GM19351 (cell line): ENCODE measurements around the gene SPTLC3.

Experiments
- ATAC-seq: cut with Tn5 transposase; IDR thresholded peaks from one replicate; pipeline ENCODE4 v1.9.1; 2021; ENCODE audit warnings: mild to moderate bottlenecking, moderate library complexity; ENCODE audit not compliant: unreplicated experiment

SPTLC3 gene

DNA sequence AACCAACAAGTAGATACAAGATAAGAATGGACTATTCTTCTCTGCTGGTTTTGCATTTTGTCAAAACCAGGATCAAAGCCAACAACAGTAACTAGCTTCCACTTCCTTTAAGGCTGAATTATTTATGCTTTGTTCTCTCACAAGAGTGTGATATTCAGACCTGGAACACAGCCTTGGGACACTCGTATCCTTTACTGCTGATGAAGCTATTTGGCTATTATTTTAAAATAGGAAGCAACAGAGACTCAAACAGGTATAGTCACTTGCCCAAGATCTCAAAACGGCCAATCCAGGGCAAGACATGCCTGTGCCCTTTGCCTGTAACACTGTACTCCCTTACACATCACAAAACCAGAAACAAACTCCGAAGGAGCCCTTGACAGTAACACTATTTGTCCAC lies 19.9 kb downstream of the SPTLC3 start:
- no peak for ATAC-seq

DNA sequence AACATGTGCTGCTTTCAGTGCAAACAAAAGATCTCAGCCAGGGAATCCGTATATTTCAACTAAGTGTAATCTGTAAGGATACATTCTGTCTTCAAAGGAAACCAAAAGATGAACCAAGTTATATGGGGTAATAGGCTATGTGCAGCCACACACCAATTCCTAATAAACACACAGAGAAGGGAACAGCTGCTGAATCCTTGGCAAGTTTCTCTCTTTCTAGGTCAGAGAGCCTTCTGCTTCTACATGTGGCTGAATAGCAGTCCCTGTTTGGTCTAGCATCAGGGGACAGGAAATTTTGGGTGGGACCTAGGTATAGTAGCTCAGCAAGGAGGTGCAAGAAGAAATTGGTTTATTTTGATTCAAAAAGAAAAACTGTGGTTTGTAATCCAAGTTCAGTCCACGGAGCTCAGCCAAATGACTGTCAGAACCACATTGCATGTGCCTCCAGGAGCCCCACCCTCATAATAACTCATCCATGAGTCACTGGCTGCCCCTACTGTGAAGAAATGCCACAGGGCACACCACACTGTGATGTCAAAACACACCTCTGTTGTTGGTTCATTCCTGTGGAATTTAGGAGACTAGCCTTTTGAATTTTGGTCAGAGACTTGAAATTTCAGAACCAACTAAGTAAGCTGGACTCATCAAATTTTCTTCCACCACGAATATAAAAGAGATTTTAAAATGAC lies 21.1 kb downstream of the SPTLC3 start:
- ATAC-seq, result no peak

DNA sequence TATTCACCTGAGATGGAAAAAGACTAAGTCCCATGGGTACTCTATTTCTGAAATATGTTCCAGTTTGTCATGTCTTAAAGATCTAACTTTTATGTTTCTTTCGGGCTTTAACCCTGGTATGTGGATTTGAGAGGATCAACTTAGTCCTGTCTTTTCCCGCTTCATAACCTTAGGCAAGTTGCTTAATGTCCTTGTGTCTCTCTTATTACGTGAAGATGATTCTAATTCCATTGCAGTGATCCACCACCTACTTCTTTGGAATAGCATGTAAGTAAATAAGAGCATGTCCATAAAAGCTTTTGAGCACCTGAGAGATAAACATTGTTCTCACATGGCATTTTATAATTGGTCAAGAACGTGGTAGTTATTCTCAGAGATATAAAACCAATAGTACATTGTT lies 23.0 kb downstream of the SPTLC3 start:
- no peak for ATAC-seq

DNA sequence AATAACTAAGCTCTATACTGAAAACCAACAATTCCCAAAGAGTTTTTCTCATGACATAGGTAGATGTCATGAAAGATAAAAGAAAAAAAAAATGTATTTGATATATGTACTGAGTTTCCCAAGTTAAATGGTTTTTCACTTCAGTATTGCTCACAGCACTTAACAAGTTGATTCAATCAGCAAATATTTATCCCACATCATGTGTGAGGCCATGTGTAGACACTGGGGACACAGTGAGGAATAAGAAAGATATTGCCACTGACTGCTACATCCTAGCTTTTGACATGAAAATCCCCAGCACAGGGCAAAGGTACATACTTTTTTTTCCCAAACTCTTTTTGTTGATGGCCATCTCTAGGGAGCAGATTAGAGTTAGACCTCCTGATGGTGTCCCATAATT lies 25.3 kb downstream of the SPTLC3 start:
- ATAC-seq, result no peak

DNA sequence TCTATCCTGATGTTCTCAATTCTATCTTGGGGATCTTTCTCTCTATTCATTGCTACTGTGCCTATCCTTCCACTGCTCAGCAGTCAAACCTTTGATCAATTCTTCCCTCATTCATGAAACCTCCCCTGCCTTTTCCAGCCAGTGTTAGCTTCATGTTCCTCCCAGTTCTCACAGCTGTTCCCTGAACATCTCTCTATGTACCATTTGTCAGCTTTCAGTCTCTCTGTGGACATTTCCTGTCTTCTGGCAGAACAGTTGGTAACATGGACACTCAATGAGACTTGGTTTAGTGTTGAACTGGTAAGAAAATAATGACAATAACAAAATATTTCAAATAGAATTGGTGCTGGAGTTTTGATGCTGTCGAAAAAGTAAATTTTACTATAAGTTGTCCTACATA lies 26.2 kb downstream of the SPTLC3 start:
- no peak for ATAC-seq

DNA sequence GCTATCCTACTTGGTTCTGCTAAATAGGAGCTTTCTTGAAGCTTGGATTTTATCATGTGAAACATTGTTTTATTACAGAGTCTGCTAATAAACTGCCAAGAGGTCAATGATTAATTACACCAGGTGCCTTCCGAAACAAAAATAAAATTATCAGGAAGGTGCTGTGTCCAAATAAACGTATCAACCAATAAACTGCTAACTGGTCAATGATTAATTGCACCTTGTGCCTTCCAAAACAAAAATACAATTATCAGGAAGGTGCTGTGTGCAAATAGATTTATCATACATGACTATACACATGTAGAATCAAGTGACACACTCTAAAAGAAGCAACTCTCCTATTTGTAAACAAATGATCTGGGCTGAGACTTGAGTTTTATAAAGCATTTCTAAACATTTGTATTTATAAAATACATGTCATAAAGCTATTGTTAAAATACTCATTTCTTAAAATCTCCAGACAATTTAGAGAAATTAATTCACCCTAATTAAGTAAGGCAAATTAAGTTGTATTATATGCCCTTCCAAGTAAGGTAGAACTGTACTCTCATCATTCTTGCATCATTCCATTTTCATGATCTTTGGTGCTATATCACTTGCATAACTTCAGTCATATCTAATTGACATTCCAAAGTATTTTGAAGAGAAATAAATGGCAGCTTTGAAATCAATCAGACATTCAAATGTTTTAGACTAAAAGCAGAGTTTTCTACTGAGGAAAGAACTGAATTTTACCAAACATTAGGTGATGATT lies 26.8 kb downstream of the SPTLC3 start:
- no peak for ATAC-seq

DNA sequence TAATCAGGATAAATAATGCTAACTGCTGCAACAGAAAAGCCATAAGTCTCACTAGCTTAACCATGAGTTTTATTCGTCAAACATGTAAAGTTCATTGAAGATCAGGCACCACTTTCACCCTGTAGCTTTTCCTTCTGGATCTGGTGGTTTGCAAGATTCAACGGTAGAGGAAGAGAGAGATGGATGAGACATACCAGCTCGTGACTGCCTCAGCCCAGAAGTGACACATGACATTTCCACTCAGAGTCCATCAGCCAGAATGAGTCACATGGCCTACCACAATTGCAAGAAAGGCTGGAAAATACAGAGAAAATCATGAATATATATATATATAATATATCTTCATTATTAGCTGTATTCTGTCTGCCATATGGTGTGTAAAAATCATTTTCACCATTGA lies 29.0 kb downstream of the SPTLC3 start:
- no peak for ATAC-seq

DNA sequence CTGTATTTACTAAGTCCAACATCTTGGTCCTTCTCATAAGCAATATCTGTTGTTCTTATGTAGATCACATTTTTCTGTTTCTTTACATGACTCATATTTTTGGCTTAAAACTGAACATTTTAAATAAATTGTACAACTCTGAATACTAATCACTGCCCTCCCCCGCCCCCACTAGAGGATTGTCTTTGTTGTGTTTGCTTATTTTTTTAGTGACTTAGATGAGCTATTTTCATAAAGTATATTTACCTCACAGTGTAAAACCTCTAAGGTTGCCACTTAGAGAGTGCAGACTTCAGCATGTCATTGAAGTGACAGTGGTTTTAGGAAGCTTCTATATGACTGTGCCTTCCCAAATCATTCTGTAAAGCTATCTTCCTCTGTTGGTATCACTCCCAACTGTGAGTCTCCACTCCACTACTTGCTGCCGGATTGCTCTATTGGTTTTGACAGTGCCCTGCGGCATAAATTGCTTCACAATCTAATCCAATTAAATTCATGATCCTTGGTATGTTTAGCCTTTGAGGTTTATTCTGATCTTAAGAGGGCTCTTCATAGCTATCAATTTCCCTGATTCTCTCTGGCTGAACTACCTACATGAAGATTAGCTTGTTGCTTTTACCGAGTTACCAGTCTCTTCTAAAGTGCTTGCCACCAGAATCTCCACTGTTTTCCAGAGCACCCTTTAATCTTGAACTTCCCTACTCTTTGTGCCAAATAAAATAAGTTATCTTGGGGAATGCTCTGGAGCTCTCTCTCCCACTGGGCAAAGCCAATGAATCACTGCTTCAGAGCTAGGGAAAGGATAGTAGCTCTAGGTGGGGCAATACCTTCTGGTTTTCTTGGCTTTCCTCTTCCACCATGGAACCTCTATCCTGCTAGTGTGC lies 33.0 kb downstream of the SPTLC3 start:
- ATAC-seq, result no peak

DNA sequence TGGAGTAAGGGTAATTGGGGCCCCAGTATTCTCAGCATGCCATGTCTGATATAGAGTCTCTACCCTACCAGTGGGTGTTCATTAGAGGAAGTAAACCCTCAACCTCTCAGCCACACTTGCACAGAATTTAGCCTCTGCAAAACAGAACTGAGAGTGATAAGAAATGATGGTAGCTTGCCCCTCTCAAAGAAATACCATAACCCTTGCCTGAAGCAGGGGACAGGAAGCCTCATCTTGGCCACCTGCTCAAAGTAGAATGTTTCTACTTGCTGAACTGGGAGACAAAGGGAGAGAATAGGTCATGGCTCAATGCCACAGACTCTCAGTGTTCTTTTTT lies 33.7 kb downstream of the SPTLC3 start:
- ATAC-seq, result no peak

DNA sequence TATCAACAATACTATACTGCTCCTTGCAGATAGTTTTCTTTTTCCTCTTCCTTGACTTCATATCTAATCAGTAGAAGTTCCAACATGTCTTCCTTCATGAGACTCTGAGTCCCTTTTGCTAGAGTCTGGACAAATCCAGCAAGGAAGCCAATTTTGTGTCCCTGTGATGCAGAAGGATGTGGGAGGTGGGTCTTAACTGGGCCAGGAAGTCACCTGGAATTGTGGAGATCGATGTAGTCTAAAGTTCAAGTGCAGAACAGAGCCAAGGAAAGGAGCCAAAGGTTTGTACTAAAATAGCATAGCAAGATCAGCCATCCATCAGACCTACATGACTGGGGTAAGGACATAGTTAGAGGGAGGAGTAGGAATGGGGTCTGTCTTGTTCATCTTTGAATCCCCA lies 37.6 kb downstream of the SPTLC3 start:
- no peak for ATAC-seq

DNA sequence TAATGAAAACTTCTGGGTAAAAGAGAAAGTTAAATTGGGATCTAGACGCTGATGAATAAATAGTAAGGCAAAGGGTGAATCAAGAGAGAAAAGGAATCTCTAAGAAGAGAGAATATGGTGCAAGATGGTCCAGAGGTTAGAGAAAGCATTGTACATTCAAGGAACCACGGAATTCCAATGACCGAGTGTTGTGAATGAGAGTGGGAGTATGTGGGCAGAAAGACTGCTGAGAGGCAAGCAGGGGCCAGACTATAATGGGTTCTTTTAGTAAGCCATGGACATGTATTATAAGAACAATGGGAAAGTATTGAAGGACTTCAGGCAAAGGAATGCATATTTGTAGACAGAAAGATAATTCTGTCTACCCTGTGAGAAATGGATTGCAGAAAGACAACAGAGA lies 45.2 kb downstream of the SPTLC3 start:
- no peak for ATAC-seq

DNA sequence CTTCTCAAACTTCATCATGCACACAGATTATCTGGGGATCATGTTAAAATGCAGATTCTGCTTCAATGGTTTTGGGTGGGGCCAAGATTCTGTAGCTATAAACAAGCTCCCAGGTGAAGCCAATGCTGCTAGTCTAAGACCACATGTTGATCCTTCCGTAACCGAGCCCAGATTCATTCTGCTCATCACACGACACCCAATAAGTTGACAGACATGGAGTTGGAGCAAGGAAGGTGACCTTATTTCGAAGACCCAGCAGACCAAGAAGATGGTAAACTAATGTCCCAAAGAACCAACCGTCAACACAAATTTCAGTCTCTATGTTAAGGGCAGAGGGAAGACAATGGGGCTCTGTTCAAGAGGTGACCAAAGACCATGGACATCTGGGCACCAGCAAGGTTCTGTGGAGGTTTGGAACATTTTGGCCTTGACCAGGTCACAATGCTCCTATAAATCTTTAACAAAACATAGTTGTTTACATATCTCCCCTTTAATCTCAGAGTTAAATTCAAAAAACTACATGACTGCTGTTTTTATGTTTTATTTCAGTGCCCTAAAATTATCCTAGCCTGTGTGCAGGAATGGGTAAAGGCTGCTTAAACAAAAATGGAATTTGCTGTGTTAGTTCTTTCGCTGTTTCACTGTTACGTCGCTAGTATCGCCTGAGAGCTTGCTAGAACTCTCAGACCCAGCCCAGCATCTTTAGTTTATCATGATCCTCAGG lies 50.1 kb downstream of the SPTLC3 start:
- no peak for ATAC-seq

DNA sequence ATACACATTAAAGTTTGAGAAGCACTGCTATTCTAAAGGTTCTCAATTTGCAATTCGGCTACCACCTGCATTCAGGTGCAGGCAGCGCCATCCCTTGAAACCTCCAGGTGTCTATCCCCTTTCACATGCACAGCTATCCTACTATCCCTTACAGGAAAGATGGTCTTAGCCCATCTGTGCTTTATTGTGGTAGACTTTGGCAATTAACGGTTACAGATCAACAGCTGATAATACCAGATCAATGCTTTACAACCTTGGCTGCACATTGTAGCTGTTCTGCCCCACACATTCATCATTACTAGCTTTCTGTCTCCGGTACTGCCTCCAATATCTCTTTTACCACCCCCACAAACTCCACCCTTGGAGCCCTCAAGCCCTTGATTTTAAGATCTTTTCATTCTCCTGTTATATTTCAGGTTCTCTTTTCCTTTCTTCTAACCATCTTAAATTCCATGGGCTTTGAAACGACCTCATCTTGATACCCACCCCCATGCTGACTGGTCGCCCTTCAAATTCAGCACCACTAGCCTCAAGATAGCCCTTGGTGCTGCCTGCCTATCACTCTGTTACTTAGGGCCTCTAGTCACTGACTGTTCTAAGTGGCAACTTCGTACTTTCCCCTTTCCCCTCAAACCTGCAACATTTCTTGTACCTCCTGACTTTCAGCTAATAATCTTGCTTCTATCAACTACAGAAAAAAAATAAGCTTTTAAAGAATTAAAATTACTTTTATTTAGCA lies 50.8 kb downstream of the SPTLC3 start:
- ATAC-seq, result no peak

DNA sequence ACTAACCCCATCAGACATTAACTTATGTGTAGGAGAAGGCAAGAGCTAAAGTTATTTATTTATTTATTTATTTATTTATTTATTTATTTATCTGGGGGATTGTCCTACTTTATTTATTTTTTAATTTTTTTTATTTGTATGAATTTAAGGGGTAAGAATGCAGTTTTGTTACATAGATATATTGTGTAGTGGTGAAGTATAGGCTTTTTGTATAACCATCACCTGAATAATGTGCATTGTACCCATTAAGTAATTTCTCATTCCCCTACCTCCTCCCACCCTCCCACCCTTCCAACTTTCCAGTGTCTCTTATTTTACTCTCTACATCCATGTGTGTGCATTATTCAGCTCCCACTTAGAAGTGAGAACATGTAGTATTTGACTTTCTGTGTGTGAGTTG lies 51.6 kb downstream of the SPTLC3 start:
- no peak for ATAC-seq

DNA sequence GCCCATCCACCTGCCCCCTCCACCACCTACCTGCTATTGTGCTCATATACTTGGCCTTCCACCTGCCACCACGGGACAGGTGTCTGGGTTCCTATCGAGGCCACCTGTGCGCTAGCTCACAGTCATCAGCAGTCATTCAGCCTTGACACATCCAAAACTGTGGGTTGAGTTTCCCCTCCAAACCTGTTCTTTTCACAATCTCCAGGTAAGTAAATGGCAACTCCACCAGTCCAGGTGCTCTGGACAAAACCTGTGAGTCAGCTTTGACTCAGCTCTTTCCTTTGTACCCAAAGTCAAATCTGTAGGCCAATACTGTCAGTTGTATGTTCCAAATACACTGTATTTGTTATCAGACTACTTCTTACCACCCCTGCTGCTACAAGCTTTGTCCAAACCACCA lies 52.6 kb downstream of the SPTLC3 start:
- ATAC-seq, result no peak

DNA sequence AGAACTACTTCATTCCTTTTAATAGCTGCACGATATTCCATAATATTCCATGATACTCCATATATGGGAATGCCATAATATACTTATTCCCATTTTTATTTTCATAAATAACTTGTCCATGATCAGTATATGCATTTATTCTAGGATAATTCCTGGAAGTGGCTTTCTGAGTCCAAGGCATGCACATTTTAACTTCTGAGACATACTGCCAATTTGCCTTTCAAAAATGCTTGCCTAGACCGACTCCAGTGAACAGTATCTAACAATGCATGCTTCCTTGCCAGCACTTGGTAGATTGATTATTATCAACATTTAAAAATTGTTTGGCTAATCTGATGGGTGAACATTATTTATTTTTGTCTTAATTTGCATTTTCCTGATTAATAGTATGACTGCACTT lies 54.0 kb downstream of the SPTLC3 start:
- ATAC-seq, result no peak

DNA sequence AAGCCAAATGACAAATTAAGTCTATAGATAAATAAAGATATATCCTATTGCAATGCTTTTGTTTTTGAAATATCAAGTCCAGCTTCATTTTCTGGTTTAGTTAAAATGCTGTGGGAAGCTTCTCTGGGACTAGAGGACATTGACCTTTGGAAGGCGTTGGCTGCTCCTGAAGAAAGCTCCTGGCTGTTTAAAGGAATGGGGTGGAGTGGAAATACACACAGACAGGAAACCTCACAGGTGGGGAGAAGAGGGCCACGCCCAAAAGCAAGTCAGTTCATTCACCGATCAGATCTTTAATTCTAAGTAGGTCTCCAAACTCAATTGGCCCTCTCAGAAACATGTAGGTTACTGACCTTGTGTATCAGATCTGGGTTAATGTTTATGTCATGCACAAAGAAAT lies 59.6 kb downstream of the SPTLC3 start:
- ATAC-seq, result no peak

DNA sequence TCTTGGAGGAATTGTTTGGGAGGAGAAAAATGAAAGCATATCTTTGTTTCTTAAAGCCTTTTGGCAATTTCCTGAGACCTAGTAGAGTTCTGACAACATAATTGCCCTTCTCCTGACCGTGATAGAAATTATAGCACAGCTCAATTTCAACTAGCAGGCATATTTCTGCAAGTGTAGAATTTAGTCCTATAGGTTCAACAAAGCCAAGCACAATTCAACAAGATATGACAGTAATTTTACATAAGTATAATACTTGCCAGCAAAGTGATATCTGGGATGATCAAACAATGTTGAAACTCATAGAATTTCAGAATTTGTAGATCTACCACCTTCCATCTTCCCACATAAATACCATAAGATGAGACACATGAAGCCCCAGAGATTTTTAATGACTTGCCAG lies 73.1 kb downstream of the SPTLC3 start:
- no peak for ATAC-seq

DNA sequence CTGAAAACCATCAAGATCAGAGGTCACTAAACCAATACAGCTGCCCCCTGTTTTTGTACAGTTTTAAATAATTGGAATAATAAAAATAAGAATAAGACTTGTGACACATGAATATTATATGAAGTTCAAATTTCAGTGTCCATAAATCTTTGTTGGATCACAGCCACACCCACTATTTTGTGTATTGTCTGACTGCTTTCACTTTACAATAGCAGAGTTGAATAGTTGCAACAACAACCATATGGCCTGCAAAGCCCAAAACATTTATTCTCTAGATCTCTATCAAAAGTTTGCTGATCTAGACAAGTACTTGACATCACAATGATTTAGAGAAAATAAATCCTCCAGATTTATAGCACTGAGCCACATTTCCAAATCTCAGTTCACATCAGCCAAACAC lies 73.6 kb downstream of the SPTLC3 start:
- no peak for ATAC-seq

DNA sequence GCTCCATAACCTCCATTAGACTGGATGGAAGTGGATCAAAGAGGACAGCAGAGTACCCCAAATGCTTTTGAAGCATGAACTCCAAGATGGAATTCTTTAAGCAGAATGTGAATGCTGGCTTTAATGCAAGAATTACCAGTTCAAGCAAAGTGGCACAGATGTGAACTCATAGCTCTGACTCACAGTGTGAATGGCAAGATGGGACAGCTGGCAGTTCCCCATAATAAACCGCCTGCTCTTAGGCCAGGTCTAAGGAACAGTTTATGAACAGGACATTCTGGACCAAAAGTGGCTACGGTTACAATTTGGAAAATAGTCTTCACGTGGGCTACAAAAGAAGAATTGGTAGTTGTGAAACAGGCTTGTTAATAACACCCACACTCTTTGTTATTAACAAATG lies 76.5 kb downstream of the SPTLC3 start:
- ATAC-seq, result no peak
